Vagina (tissue), 2 donors: ENCODE data around the gene JADE2. TPM values are rescaled to one million over a fixed set of nuclear protein-coding genes. Genes with fewer than 3 reads are reported as not detected.
A peak's percentile ranks its signal among the peaks of the same experiment; 100 is the strongest.

ENCODE experiments used
- DNase-seq, 2 donors: peaks; one replicate each; pipeline ENCODE4 v3.0.0-alpha.2; 2017; ENCODE audit errors: extremely low spot score in 2 of 2
- H3K27ac ChIP-seq: fragments of 200-600 bp; sonication (generic); one replicate; pipeline ENCODE4 v1.5.1; 2019
- H3K27me3 ChIP-seq: fragments of 200-600 bp; sonication (generic); one replicate; pipeline ENCODE4 v1.5.1; 2019
- H3K36me3 ChIP-seq, 2 donors: fragments of 200-600 bp; sonication (generic); one replicate each; pipeline ENCODE4 v1.5.1; 2017 to 2019
- H3K4me1 ChIP-seq: fragments of 200-600 bp; sonication (generic); one replicate; pipeline ENCODE4 v1.5.1; 2019
- H3K4me3 ChIP-seq, 2 donors: fragments of 200-600 bp; sonication (generic); 1 replicate in 1 of 2; 2 replicates in 1 of 2; pipeline ENCODE4 v1.5.1; 2016 to 2019
- H3K9me3 ChIP-seq: fragments of 200-600 bp; sonication (generic); one replicate; pipeline ENCODE4 v1.5.1; 2019
- CTCF ChIP-seq, 3 experiments: fragments of 450-650 bp in 2 of 3; fragments of 200-600 bp in 1 of 3; sonication (generic) in 1 of 3; IDR thresholded peaks; one replicate each; pipeline ENCODE4 v1.5.1; 2017 to 2019; ENCODE audit warnings: antibody characterized with exemption in 3 of 3, mild to moderate bottlenecking in 2 of 3, moderate library complexity in 2 of 3
- POLR2A ChIP-seq, 2 donors: fragments of 450-650 bp; IDR thresholded peaks; one replicate each; pipeline ENCODE4 v1.6.1; 2017; ENCODE audit warnings: antibody characterized with exemption in 2 of 2, mild to moderate bottlenecking in 2 of 2, moderate library complexity in 2 of 2
- POLR2AphosphoS5 ChIP-seq, 2 donors: sonication (generic); formaldehyde crosslinking; IDR thresholded peaks; one replicate each; pipeline ENCODE4 v1.9.0; 2017; ENCODE audit warnings: antibody characterized with exemption in 2 of 2, mild to moderate bottlenecking in 2 of 2, low read depth in 1 of 2; ENCODE audit not compliant: insufficient read depth in 1 of 2
- intact Hi-C: fragments of 100-400 bp; cut with DNase I; formaldehyde crosslinking; loops from one replicate; pipeline ENCODE4 v1.15.1; 2023
- total RNA-seq: library from RNA; depleted of rRNA; stranded (reverse); fragments of >200 nt; gene quantifications from one replicate; pipeline ENCODE4 v1.2.3, GENCODE V29; 2016

JADE2 gene
- total RNA-seq, 1 donor from 2014 or later = 35.4 TPM

DNA sequence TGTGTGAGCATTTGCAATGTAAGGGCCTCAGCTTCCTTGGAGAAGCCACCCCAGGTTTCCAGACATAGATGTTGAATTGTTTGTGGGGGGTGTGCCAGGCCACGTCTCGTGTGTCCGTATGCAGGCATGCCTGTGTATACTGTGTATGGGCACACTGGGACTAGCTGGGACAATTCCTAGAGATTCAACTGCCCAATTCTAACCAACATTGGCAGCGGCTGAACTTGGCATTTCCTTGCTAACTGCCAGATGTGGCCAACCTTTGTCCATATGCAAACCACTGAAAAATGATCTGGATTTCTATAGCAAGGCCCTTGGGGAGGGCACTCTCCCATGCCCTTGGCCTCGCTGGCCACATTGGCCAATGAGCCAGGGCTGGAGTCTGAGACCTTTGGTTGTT, 56.8 kb downstream of the JADE2 start:
- Histone ChIP-seq H3K4me3 (no peak overlapping the region), H3K36me3 (peaks cover 0 to 21% of the 10 kb centered on the region in 2 donors), H3K9me3 (no peaks in the 10 kb centered on the region), H3K27ac (no peak overlapping the region), H3K4me1 (peaks cover 26% of the 10 kb centered on the region), H3K27me3 (no peaks in the 10 kb centered on the region)
- DNase-seq = no peak
- intact Hi-C loops = loop anchor here (10.0 kb wide), 1 partner anchor 397 kb away; no protein-coding TSS in a partner anchor
- TF ChIP-seq POLR2A (IDR thresholded peaks at IDR 0.05) (no peak), POLR2AphosphoS5 (IDR thresholded peaks at IDR 0.05; ENCODE audit: insufficient read depth in 1 of 2, low read depth in 1 of 2) (no peak), CTCF (IDR thresholded peaks at IDR 0.05) (no peak)

- H3K4me1 ChIP-seq = peaks cover 23% of the 10 kb centered on the region
- no peak for TF ChIP-seq POLR2AphosphoS5 (IDR thresholded peaks at IDR 0.05; ENCODE audit: insufficient read depth in 1 of 2, low read depth in 1 of 2)
- TF ChIP-seq CTCF (IDR thresholded peaks at IDR 0.05) = no peak
- TF ChIP-seq POLR2A (IDR thresholded peaks at IDR 0.05) = no peak
- no peaks in the 10 kb centered on the region for H3K9me3 ChIP-seq
- no peak overlapping the region for H3K27ac ChIP-seq
- intact Hi-C loops = loop anchor here (10.0 kb wide), 1 partner anchor 398 kb away; no protein-coding TSS in a partner anchor
- H3K4me3 ChIP-seq = no peak overlapping the region
- H3K36me3 ChIP-seq = peaks cover 0 to 21% of the 10 kb centered on the region in 2 donors
- no peak for DNase-seq
- no peaks in the 10 kb centered on the region for H3K27me3 ChIP-seq
Observed at GRCh38 chr5:134582941-134583340, 57.5 kb downstream of the JADE2 start.

- TF ChIP-seq POLR2A (IDR thresholded peaks at IDR 0.05) (no peak), POLR2AphosphoS5 (IDR thresholded peaks at IDR 0.05; ENCODE audit: insufficient read depth in 1 of 2, low read depth in 1 of 2) (no peak), CTCF (IDR thresholded peaks at IDR 0.05) (no peak)
- H3K27me3 ChIP-seq = no peaks in the 10 kb centered on the region
- DNase-seq = peak in 1 of 2 donors; percentile 34
- no peaks in the 10 kb centered on the region for H3K9me3 ChIP-seq
- peaks cover 23% of the 10 kb centered on the region for H3K4me1 ChIP-seq
- peaks cover 0 to 14% of the 10 kb centered on the region in 2 donors for H3K36me3 ChIP-seq
- no peak overlapping the region for H3K4me3 ChIP-seq
- intact Hi-C loops = loop anchor here (2.0 to 10.0 kb wide), 2 partner anchors 281 to 399 kb away; no protein-coding TSS in a partner anchor
- H3K27ac ChIP-seq = no peak overlapping the region
Observed at GRCh38 chr5:134583766-134584165, 58.3 kb downstream of the JADE2 start.

- intact Hi-C loops = loop anchor here (2.0 to 10.0 kb wide), 2 partner anchors 282 to 400 kb away; no protein-coding TSS in a partner anchor
- H3K4me3 ChIP-seq = no peak overlapping the region
- peaks cover 23% of the 10 kb centered on the region for H3K4me1 ChIP-seq
- H3K9me3 ChIP-seq = no peaks in the 10 kb centered on the region
- H3K36me3 ChIP-seq = peaks cover 0 to 5% of the 10 kb centered on the region in 2 donors
- no peaks in the 10 kb centered on the region for H3K27me3 ChIP-seq
- TF ChIP-seq CTCF (IDR thresholded peaks at IDR 0.05) (no peak), POLR2AphosphoS5 (IDR thresholded peaks at IDR 0.05; ENCODE audit: insufficient read depth in 1 of 2, low read depth in 1 of 2) (no peak), POLR2A (IDR thresholded peaks at IDR 0.05) (no peak)
- peak in 1 of 2 donors; percentile 40 for DNase-seq
- H3K27ac ChIP-seq = no peak overlapping the region
Observed at GRCh38 chr5:134584662-134585061, 59.2 kb downstream of the JADE2 start.

GRCh38 chr5:134585966-134586365, 60.5 kb downstream of the JADE2 start:
- intact Hi-C loops = loop anchor here (2.0 to 10.0 kb wide), 2 partner anchors 283 to 401 kb away; no protein-coding TSS in a partner anchor
- H3K4me3 ChIP-seq = no peak overlapping the region
- TF ChIP-seq POLR2A (IDR thresholded peaks at IDR 0.05) = no peak
- no peak for TF ChIP-seq CTCF (IDR thresholded peaks at IDR 0.05)
- no peak for TF ChIP-seq POLR2AphosphoS5 (IDR thresholded peaks at IDR 0.05; ENCODE audit: insufficient read depth in 1 of 2, low read depth in 1 of 2)
- no peaks in the 10 kb centered on the region for H3K9me3 ChIP-seq
- H3K4me1 ChIP-seq = peaks cover 22% of the 10 kb centered on the region
- H3K27ac ChIP-seq = no peak overlapping the region
- H3K27me3 ChIP-seq = no peaks in the 10 kb centered on the region
- DNase-seq = peak; percentile 64 to 80
- H3K36me3 ChIP-seq = no peaks in the 10 kb centered on the region
